ENCODE data around the gene TMEM242.

Gene TMEM242

GRCh38 chr6:157240059-157240959 lies 83.0 kb downstream of the TMEM242 start (continued):
- TF ChIP-seq HIC1 (tag by site-specific recombination; IDR thresholded peaks at IDR 0.05): peak; percentile 49; the same call in 1 of the 2 replicates
- TF ChIP-seq ZNF843 (tag by site-specific recombination; IDR thresholded peaks at IDR 0.05): peak; percentile 64
- no peak for TF ChIP-seq ZNF473 (tag by site-specific recombination; IDR thresholded peaks at IDR 0.05)
- peak; percentile 77 for TF ChIP-seq YY1 (tag by site-specific recombination; IDR thresholded peaks at IDR 0.05)
- TF ChIP-seq ZBTB6 (tag by site-specific recombination; IDR thresholded peaks at IDR 0.05): no peak
- peak; percentile 72; the same call in 1 of the 2 replicates for TF ChIP-seq ZNF660 (tag by site-specific recombination; IDR thresholded peaks at IDR 0.05)
- TF ChIP-seq KLF17 (tag by site-specific recombination; IDR thresholded peaks at IDR 0.05): peak; percentile 81
- no peak for TF ChIP-seq OVOL3 (tag by site-specific recombination; IDR thresholded peaks at IDR 0.05)

GRCh38 chr6:157239671-157240058 lies 83.7 kb downstream of the TMEM242 start:
- no peak for TF ChIP-seq ZNF585B (tag by site-specific recombination; IDR thresholded peaks at IDR 0.05)
- 0 out of 2 replicates have a peak, but pooled peaks have one; percentile 10 for TF ChIP-seq FEZF1 (tag by site-specific recombination; IDR thresholded peaks at IDR 0.05)
- Histone ChIP-seq H3K27ac (ENCODE audit: extremely low read depth, low read depth, low read length) (no peak overlapping the region), H3K9me3 (ENCODE audit: control insufficient read depth, insufficient read depth, low read depth, low read length) (no peaks in the 10 kb centered on the region), H3K4me3 (ENCODE audit: low read depth, low read length) (no peak overlapping the region), H3K36me3 (ENCODE audit: control insufficient read depth in 2 of 2, insufficient read depth in 1 of 2, low read length in 2 of 2) (no peaks in the 10 kb centered on the region), H3K4me1 (ENCODE audit: control insufficient read depth, insufficient read depth, low read length) (peaks cover 4% of the 10 kb centered on the region; the same call in 1 of the 2 replicates)
- POLR2A ChIA-PET: no interaction called here
- CTCF ChIA-PET: no interaction called here
